Measurements from ENCODE around the gene CD200R1. TPM values are rescaled to one million over a fixed set of nuclear protein-coding genes. Genes with fewer than 3 reads are reported as not detected.
A peak's percentile ranks its signal among the peaks of the same experiment; 100 is the strongest.

The CD200R1 gene
- total and polyA plus RNA-seq, 2 of the 8 experiments (the other 6 are each of a cell fraction or from before 2014, with no cell fraction given): 0.02 TPM; not detected in 1

- TF ChIP-seq NANOG (IDR thresholded peaks at IDR 0.05; ENCODE audit: insufficient read depth, low read depth, low read length, poor library complexity, severe bottlenecking) (no peak), SUZ12 (IDR thresholded peaks at IDR 0.05; ENCODE audit: low read length) (no peak), MAFK (IDR thresholded peaks at IDR 0.05; ENCODE audit: low read depth, low read length) (no peak), SIX5 (IDR thresholded peaks at IDR 0.05; ENCODE audit: low read depth, low read length) (no peak), EZH2 (IDR thresholded peaks at IDR 0.05; ENCODE audit: low read depth, low read length, severe bottlenecking) (no peak), GTF2F1 (IDR thresholded peaks at IDR 0.05; ENCODE audit: borderline replicate concordance, low read depth, low read length) (0 out of 2 replicates have a peak, but pooled peaks have one; percentile 33), SP4 (IDR thresholded peaks at IDR 0.05; ENCODE audit: low read length) (no peak), YY1 (IDR thresholded peaks at IDR 0.05; ENCODE audit: low read depth, low read length) (peak; percentile 85; the same call in 1 of the 2 replicates), HDAC6 (IDR thresholded peaks at IDR 0.05; ENCODE audit: low read depth, low read length) (no peak), CHD2 (IDR thresholded peaks at IDR 0.05; ENCODE audit: low read length) (peak; percentile 63), BRCA1 (IDR thresholded peaks at IDR 0.05; ENCODE audit: low read depth, low read length) (no peak), ASH2L (IDR thresholded peaks at IDR 0.05; ENCODE audit: low read length) (peak; percentile 93), RBBP5 (IDR thresholded peaks at IDR 0.05; ENCODE audit: borderline replicate concordance, low read depth, low read length) (peak; percentile 93; the same call in 1 of the 2 replicates)
Observed at GRCh38 chr3:113019182-113020137, 44.6 kb upstream of the CD200R1 start (continued).
